HCT116 (cell line): ENCODE data around the gene CCL17. TPM values are rescaled to one million over a fixed set of nuclear protein-coding genes. Genes with fewer than 3 reads are reported as not detected.

ENCODE experiments used
- ATAC-seq: fragments of 200-7000 bp; cut with Tn5 transposase; 2 replicates; pipeline ENCODE4 v1.9.1; 2020; ENCODE audit warnings: mild to moderate bottlenecking, moderate library complexity
- BruUV-seq: library from RNA; stranded (reverse); fragments of 400-500 nt; replicated peaks from 2 replicates; lab custom pipeline; 2021; lab: Mats Ljungman, UMichigan
- CTCF ChIA-PET: fragments of 300-600 bp; sonication (Branson Sonifier 250); formaldehyde crosslinking; loops from one replicate; lab custom pipeline; 2021; ENCODE audit warnings: antibody characterized with exemption; lab: Charles Lee
- POLR2A ChIA-PET: fragments of 300-600, 350-600 bp; sonication (Branson Sonifier 250); formaldehyde crosslinking; loops from one replicate; lab custom pipeline; 2021; ENCODE audit warnings: antibody characterized with exemption; lab: Charles Lee
- RAD21 ChIA-PET, 2 experiments: fragments of 300-600 bp; sonication (Branson Sonifier 250); formaldehyde crosslinking; loops; one replicate each; lab custom pipeline; 2023; ENCODE audit warnings: low total read pairs in 2 of 2; ENCODE audit not compliant: uncharacterized antibody in 2 of 2, unreplicated experiment in 2 of 2, low non-redundant PET in 1 of 2; lab: Charles Lee
- DNase-seq: peaks from one replicate; pipeline ENCODE4 v3.0.0-alpha.2; 2010; ENCODE audit warnings: low read depth, low spot score
- H2AFZ ChIP-seq: fragments of 200-600 bp; shearing (Covaris generic), sonication (generic); 2 replicates; pipeline ENCODE4 v1.6.1; 2017; ENCODE audit warnings: low read depth, mixed run types, mixed read lengths, antibody characterized with exemption, low read length; ENCODE audit not compliant: poor library complexity, severe bottlenecking
- H3K27ac ChIP-seq: 2 replicates; pipeline ENCODE4 v1.5.1; 2012; ENCODE audit warnings: low read depth, low read length
- H3K27me3 ChIP-seq: fragments of 200-600 bp; sonication (generic); 2 replicates; pipeline ENCODE4 v1.6.1; 2016; ENCODE audit warnings: mixed run types, low read length, mixed read lengths; ENCODE audit not compliant: insufficient read depth
- H3K36me3 ChIP-seq, 2 experiments: fragments of 200-500 bp in 1 of 2; fragments of 200-600 bp in 1 of 2; sonication (Bioruptor generic) in 1 of 2; sonication (generic) in 1 of 2; 2 replicates each; pipeline versions ENCODE4 v1.5.1 to v1.6.1; 2014 to 2016; ENCODE audit warnings: low read length in 2 of 2, inconsistent platforms in 1 of 2, mixed read lengths in 1 of 2, mixed run types in 1 of 2; ENCODE audit not compliant: insufficient read depth in 2 of 2, control insufficient read depth in 1 of 2
- H3K4me1 ChIP-seq, 2 experiments: fragments of 200-600 bp in 1 of 2; sonication (generic) in 1 of 2; 2 replicates each; pipeline versions ENCODE4 v1.5.1 to v1.6.1; 2012 to 2017; ENCODE audit warnings: low read length in 2 of 2, inconsistent platforms in 1 of 2, mild to moderate bottlenecking in 1 of 2, mixed read lengths in 1 of 2, mixed run types in 1 of 2, moderate library complexity in 1 of 2; ENCODE audit not compliant: insufficient read depth in 2 of 2, control insufficient read depth in 1 of 2
- H3K4me2 ChIP-seq: fragments of 200-600 bp; sonication (generic); 2 replicates; pipeline ENCODE4 v1.6.1; 2017; ENCODE audit warnings: mixed run types, low read length, mixed read lengths
- H3K4me3 ChIP-seq, 2 experiments: fragments of 200-600 bp in 1 of 2; sonication (generic) in 1 of 2; replicated peaks in 1 of 2; 2 replicates each; pipeline ENCODE4 v1.5.1; 2011 to 2016; ENCODE audit warnings: low read length in 2 of 2, control low read depth in 1 of 2, low read depth in 1 of 2, mild to moderate bottlenecking in 1 of 2, mixed read lengths in 1 of 2, mixed run types in 1 of 2
- H3K79me2 ChIP-seq: fragments of 200-600 bp; sonication (generic); 2 replicates; pipeline ENCODE4 v1.6.1; 2017; ENCODE audit warnings: mild to moderate bottlenecking, mixed run types, low read length, moderate library complexity, mixed read lengths; ENCODE audit not compliant: insufficient read depth
- H3K9ac ChIP-seq: fragments of 200-600 bp; sonication (generic); 2 replicates; pipeline ENCODE4 v1.6.1; 2016; ENCODE audit warnings: low read length, mixed read lengths
- H3K9me2 ChIP-seq: fragments of 200-600 bp; sonication (generic), shearing (Covaris generic); 2 replicates; pipeline ENCODE4 v1.6.1; 2017; ENCODE audit warnings: mixed run types, mild to moderate bottlenecking, moderate library complexity; ENCODE audit not compliant: insufficient read depth
- H3K9me3 ChIP-seq, 2 experiments: fragments of 200-500 bp in 1 of 2; fragments of 200-600 bp in 1 of 2; sonication (Bioruptor generic) in 1 of 2; sonication (generic) in 1 of 2; 2 replicates each; pipeline ENCODE4 v1.6.1; 2014 to 2017; ENCODE audit warnings: low read length in 2 of 2, mixed read lengths in 2 of 2, inconsistent platforms in 1 of 2, low read depth in 1 of 2, mild to moderate bottlenecking in 1 of 2, mixed run types in 1 of 2, moderate library complexity in 1 of 2; ENCODE audit not compliant: control insufficient read depth in 1 of 2, insufficient read depth in 1 of 2
- H4K20me1 ChIP-seq: fragments of 200-600 bp; sonication (generic), shearing (Covaris generic); 2 replicates; pipeline ENCODE4 v1.6.1; 2017; ENCODE audit warnings: mixed run types, mild to moderate bottlenecking, moderate library complexity; ENCODE audit not compliant: insufficient read depth
- ATF3 ChIP-seq: IDR thresholded peaks from 2 replicates; pipeline ENCODE4 v1.6.1; 2012
- CBX3 ChIP-seq: IDR thresholded peaks from 2 replicates; pipeline ENCODE4 v1.6.1; 2012; ENCODE audit warnings: low read depth
- EZH2phosphoT487 ChIP-seq: fragments of 200-600 bp; IDR thresholded peaks from 2 replicates; pipeline ENCODE4 v1.6.1; 2018; ENCODE audit warnings: antibody characterized with exemption, borderline replicate concordance
- JUND ChIP-seq: IDR thresholded peaks from 2 replicates; pipeline ENCODE4 v1.6.1; 2012
- POLR2AphosphoS5 ChIP-seq: IDR thresholded peaks from 2 replicates; pipeline ENCODE4 v1.6.1; 2011; ENCODE audit warnings: mild to moderate bottlenecking, low read depth, low read length, moderate library complexity
- SP1 ChIP-seq: IDR thresholded peaks from 2 replicates; pipeline ENCODE4 v1.6.1; 2012; ENCODE audit warnings: low read depth
- ZFX ChIP-seq: fragments of 450-650 bp; IDR thresholded peaks from 2 replicates; pipeline ENCODE4 v1.6.1; 2017
- intact Hi-C: fragments of 100-400 bp; cut with micrococcal nuclease; formaldehyde crosslinking; loops from 2 replicates; pipeline ENCODE4 v1.10.0; 2022
- total RNA-seq: library from RNA; stranded (reverse); gene quantifications from one replicate; pipeline ENCODE4 v1.2.1, GENCODE V29; 2021; ENCODE audit not compliant: unreplicated experiment
- TF ChIP-seq, protein P1 (sequence below): IDR thresholded peaks from 2 replicates; pipeline ENCODE4 v1.6.1; 2012
- TF ChIP-seq, protein P2 (sequence below): IDR thresholded peaks from 2 replicates; pipeline ENCODE4 v1.6.1; 2012; ENCODE audit warnings: low read depth

The CCL17 gene
- total RNA-seq, 1 experiment from 2014 or later = not detected

DNA sequence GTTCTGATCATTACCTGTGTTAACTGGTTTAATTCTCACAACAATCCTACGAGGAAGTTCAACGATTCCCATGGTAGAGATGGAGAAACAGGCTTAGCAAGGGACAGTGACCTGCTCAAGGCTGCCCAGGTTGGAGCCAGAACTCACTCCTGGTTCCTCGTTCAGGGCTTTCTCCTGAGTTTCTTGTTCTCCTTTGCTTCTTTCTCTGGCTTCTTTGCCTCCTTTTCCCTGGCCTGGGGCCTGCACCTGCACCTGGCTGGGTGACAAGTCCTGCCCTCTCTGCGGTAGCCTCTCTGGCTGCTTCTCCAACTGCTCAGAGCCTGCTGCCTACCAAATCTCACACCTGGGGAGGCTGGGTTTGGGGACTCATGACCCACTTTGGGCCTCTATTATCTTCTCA, 43.2 kb upstream of the CCL17 start:
- no TSS peak for BruUV-seq
- Histone ChIP-seq H3K9me3 (no peaks in the 10 kb centered on the region), H3K79me2 (no peaks in the 10 kb centered on the region), H3K4me1 (peaks cover 0 to 7% of the 10 kb centered on the region in 2 experiments; a peak in 2 of 4 replicates), H3K9ac (no peak overlapping the region), H3K27me3 (no peaks in the 10 kb centered on the region), H3K4me3 (no peak overlapping the region), H3K36me3 (no peaks in the 10 kb centered on the region), H2AFZ (no peak overlapping the region), H3K27ac (no peak overlapping the region), H3K4me2 (no peak overlapping the region), H4K20me1 (no peaks in the 10 kb centered on the region), H3K9me2 (no peaks in the 10 kb centered on the region)
- TF ChIP-seq EZH2phosphoT487 = no peak
- no peak for TF ChIP-seq SP1
- no peak for TF ChIP-seq ATF3
- TF ChIP-seq ZFX = no peak
- TF ChIP-seq JUND = no peak
- no peak for TF ChIP-seq POLR2AphosphoS5
- TF ChIP-seq, protein P1, sequence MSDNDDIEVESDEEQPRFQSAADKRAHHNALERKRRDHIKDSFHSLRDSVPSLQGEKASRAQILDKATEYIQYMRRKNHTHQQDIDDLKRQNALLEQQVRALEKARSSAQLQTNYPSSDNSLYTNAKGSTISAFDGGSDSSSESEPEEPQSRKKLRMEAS = no peak
- TF ChIP-seq CBX3 = no peak
- TF ChIP-seq, protein P2, sequence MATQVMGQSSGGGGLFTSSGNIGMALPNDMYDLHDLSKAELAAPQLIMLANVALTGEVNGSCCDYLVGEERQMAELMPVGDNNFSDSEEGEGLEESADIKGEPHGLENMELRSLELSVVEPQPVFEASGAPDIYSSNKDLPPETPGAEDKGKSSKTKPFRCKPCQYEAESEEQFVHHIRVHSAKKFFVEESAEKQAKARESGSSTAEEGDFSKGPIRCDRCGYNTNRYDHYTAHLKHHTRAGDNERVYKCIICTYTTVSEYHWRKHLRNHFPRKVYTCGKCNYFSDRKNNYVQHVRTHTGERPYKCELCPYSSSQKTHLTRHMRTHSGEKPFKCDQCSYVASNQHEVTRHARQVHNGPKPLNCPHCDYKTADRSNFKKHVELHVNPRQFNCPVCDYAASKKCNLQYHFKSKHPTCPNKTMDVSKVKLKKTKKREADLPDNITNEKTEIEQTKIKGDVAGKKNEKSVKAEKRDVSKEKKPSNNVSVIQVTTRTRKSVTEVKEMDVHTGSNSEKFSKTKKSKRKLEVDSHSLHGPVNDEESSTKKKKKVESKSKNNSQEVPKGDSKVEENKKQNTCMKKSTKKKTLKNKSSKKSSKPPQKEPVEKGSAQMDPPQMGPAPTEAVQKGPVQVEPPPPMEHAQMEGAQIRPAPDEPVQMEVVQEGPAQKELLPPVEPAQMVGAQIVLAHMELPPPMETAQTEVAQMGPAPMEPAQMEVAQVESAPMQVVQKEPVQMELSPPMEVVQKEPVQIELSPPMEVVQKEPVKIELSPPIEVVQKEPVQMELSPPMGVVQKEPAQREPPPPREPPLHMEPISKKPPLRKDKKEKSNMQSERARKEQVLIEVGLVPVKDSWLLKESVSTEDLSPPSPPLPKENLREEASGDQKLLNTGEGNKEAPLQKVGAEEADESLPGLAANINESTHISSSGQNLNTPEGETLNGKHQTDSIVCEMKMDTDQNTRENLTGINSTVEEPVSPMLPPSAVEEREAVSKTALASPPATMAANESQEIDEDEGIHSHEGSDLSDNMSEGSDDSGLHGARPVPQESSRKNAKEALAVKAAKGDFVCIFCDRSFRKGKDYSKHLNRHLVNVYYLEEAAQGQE = no peak
- ATAC-seq (no peak), DNase-seq (no peak)
- RAD21 ChIA-PET = no interaction called here
- intact Hi-C loops = no loop called here
- POLR2A ChIA-PET = no interaction called here
- CTCF ChIA-PET = no interaction called here
